Measurements from ENCODE around the gene DUSP2.

Gene DUSP2

DNA sequence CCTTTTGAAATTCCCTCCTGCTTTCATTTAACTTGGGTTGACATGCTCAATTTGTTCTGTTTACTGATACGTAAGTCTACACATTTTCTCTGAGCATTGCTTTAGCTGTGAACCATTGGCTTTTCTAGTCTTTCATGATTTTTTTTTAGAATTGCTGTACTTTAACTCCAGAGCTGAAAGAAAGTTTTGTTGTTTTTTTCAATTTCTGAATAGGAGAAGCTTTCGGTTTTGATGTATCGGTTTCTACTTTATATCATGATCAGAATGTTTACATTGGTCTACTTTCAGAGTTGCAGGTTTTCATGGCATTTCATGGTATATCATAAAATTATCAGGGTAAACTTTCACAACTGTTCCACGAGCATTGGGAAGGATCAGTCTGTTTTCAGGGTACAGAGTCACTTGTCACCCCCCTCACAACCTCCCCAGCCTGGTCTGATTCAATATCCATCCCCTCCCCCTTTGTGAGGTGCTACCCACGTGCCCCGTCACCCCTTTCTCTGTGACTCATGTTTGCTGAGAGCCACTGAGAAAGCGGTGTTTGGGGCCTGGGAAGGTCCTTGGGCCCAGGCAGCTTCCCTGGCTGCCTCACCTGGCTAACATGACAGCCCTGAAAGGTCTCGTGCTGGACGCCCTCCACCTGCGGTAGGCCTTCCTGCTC, 14.0 kb downstream of the DUSP2 start:
- DNase-seq, result no peak

DNA sequence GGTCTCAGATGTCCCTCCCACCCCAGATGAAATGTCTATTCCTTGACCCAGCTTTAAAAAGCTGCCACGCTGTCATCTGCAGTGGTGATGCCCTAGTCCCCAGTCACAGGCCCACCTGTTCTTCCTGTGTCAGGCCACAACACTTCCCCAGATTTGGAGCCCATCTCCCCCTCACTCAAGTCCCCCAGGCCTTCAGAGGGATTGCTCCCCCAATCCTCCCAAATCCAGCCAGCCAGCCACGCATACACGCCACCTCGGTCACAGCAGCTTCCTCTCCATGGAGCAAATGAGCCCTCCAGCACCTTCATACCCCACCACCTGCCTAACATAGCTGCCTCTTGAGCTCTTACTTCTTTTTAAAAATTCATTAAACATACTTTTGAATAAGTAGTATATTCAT, 14.8 kb downstream of the DUSP2 start:
- no peak for DNase-seq

GRCh38 chr2:96129528-96130120, 15.6 kb downstream of the DUSP2 start:
- no peak for DNase-seq

- no peak for DNase-seq
Measured at GRCh38 chr2:96128456-96128855, 16.8 kb downstream of the DUSP2 start.

- DNase-seq, result no peak
Measured at GRCh38 chr2:96124406-96125265, 20.6 kb downstream of the DUSP2 start.

GRCh38 chr2:96123936-96124335, 21.3 kb downstream of the DUSP2 start:
- DNase-seq, result no peak

- DNase-seq, result no peak
Measured at GRCh38 chr2:96123290-96123689, 21.9 kb downstream of the DUSP2 start.

DNA sequence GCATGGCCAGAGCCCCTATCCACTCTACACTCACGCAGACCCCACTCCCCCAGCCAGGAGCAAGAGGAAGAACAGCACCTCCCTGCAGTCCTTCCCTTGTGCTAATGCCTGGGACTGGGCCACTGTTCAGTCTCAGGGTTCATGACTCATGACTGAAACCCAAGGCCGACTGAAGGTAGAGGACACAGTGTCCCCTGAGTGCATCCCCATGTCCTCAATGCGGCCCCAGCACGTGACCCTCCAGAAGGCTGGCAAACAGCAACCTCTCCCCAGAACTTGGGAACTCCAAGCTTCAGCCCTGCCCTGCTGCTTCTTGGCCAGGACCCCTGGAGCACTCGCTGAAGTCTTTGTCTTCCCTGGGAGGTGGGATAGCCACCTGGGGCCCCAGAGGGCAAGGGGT, 22.8 kb downstream of the DUSP2 start:
- DNase-seq, result no peak

GRCh38 chr2:96121414-96121813, 23.8 kb downstream of the DUSP2 start:
- DNase-seq, result no peak

- DNase-seq, result no peak
Measured at GRCh38 chr2:96120991-96121390, 24.2 kb downstream of the DUSP2 start.

DNA sequence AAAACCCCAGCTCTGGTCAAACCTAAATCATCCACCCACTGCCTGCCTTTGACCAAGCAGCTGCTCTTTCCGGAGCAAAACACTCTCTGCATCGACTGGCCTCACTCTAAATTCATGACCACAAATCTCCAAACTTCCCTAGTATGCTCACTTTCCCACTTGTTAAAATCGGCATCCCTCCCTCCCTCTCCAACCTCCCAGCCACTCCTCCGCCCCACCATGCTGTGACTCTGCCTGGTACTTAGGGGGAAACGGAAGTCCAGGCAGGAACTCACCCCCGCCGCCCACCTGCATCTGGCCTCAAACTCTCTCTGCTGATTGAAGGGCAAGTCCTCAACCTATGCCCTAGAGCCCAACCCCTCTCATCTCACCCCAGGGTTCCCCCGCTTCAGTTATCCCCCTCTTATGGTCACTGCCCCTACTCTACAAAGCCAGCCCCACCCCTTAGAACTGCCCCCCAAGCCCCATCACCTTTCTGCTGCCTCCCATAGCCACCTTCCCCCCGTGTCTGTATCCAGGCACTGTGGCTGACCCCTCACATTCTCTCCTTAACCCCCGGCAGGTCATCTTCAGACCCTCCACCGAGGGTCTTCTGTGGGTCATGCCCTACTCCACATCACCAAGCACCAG, 25.0 kb downstream of the DUSP2 start:
- DNase-seq, result no peak

DNA sequence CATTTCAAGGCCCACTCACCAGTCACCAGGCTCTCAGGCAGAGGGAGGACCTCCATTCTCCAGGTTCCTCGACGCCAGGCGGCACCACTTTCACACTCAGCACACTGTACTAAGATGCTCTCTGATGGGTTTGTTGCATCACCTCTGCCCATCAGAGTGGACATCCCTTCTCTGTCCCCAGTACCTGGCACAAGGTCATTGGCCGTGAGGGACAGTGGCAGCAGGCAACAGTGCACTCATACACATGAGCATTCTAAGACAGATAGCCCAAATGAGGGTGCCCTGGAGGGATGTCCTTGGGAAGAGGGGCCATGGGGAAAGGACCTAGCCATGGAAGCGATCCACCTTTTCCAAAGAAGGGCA, 25.9 kb downstream of the DUSP2 start:
- DNase-seq, result no peak

DNA sequence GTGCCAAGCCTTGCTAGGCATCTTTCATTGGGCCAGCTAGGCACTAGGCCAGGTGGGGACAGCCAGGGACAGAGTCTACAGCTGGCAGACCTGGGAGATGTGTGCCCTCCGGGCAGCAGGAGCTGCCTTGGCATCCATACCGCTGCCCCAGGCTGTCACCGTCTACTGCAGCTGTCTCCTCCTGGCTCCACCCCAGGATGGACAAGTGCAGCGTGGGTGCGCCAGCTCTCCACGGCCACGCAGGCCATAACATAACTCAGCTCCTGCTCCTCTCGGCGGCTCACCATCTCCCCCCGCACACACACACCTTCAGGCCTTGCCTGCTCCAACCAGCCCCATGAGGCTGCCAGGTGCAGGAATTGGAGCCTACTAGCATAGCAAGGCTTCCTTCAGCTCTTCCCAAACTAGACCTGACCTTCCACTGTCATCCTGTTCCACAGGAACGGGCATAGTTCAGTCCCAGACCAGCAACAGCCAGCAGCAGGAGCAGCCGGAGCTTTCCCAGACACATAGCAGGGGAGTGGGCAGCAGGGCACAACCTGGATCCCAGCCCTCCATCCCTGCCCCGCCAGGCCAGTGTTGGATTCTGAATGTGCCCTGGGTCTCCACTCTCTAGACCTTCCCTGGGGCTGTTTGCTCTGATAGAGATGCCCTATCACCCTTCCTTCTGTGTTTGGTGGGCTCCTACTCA, 26.4 kb downstream of the DUSP2 start:
- DNase-seq, result no peak

GRCh38 chr2:96117701-96118588, 27.3 kb downstream of the DUSP2 start:
- DNase-seq, result no peak

GRCh38 chr2:96116879-96117533, 28.2 kb downstream of the DUSP2 start:
- DNase-seq, result peak; percentile 43

DNA sequence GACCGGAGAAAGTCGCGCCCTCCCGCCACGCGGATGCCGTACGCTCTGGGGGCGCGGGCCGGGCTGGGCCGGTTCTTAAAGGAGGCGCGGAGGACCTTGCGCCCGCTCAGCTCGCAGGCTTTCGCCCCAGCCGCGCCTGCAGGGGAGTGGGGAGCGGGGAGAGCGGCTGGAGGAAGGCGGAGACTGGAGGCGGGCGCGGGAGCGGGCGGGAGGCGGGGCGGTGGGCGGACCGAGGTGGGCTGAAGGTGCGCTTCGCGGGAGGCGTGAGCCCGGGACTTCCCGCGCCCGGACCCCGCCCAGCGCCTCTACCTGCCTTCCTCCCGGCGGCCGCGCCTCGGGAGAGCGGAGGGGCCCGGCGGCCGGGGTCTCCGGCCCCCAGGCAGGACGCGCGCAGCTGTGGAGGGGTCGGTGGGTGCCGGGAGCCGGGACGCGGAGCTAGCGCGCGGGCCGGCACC, 28.8 kb downstream of the DUSP2 start, which contains the start of gene ADRA2B:
Gene ADRA2B (minus strand): TSS at position 148 of the 455 bp plus-strand sequence. CDS start 422 bp downstream, outside the sequence.
- DNase-seq, result peak; percentile 81

DNA sequence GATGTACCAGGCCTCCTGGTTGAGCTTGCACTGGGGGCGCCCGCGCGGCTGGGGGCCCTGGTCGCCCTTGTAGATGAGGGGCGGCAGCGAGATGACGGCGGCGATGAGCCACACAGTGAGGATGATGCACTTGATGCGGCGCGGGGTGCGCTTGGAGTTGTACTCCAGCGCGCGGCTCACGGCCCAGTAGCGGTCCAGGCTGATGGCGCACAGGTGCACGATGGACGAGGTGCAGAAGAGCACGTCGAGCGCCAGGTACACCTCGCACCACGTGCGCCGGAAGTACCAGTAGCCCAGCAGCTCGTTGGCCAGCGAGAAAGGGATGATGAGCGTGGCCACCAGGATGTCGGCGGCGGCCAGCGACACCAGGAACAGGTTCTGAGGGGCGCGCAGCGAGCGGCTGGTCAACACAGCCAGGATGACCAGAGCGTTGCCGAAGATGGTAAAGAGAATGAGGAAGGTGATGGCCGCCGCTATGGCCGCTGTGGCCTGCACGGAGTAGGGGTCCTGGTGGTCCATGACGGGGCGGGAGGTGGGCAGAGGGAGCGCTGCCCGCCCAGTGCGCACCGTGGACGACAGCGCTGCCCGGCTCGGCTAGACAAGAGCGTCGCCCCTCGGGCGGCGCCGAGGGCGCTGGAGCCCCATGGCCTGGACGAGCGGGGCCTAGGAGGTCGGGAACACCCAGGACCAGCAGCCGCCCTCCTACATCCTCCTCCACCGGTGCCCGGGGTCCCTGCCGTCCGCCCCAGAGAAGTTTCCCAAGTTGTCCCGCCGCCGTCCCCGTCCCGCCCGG, 29.4 kb downstream of the DUSP2 start:
- DNase-seq, result no peak

DNA sequence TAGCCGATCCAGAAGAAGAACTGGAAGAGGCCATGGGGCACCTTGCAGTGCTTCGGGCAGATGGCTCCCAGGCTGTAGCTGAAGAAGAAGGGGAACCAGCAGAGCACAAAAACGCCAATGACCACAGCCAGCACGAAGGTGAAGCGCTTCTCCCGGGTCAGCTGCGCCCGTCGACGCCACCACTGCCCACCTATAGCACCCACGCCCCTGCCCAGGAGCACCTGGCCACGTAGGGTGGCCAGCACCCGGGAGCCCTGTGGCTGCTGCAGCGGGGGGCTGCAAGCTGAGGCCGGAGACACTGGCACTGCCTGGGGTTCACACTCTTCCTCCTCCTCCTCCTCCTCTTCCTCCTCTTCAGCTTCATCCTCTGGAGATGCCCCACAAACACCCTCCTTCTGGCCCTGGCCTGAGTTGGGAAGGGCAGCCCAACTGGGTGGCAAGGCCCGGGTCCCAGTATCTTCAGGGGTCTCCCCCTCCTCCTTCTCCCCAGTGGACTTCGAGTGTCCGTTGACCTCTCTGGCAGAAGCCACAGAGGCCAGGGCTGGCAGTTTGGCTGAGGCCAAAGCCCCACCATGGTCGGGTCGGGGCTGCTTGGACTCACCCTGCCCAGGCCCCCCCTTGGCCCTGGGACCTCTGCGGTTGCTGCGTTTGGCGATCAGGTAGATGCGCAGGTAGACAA, 30.2 kb downstream of the DUSP2 start:
- DNase-seq, result no peak

- no peak for DNase-seq
Measured at GRCh38 chr2:96114546-96114902, 30.7 kb downstream of the DUSP2 start.

- no peak for DNase-seq
Measured at GRCh38 chr2:96113951-96114350, 31.3 kb downstream of the DUSP2 start.

All from activated T-cell treated with anti-CD3 and anti-CD28 coated beads for 4 hours (primary cell).